Esophagus muscularis mucosa (tissue), 4 donors: ENCODE measurements around the gene NUDT4. TPM values are rescaled to one million over a fixed set of nuclear protein-coding genes. Genes with fewer than 3 reads are reported as not detected.

Experiments used
- DNase-seq: peaks from one replicate; pipeline ENCODE4 v3.0.0-alpha.2; 2017; ENCODE audit errors: extremely low spot score
- H3K27ac ChIP-seq, 4 donors: fragments of 200-600 bp; sonication (generic); replicated peaks in 1 of 4; 1 replicate in 3 of 4; 2 replicates in 1 of 4; pipeline ENCODE4 v1.5.1; 2016 to 2019; ENCODE audit warnings: mild to moderate bottlenecking in 1 of 4
- H3K27me3 ChIP-seq, 4 donors: fragments of 200-600 bp; sonication (generic); one replicate each; pipeline versions ENCODE4 v1.5.1 to v1.6.0; 2016 to 2019
- H3K36me3 ChIP-seq, 4 donors: fragments of 200-600 bp; sonication (generic); one replicate each; pipeline ENCODE4 v1.5.1; 2016 to 2019
- H3K4me1 ChIP-seq, 4 donors: fragments of 200-600 bp; sonication (generic); one replicate each; pipeline ENCODE4 v1.5.1; 2016 to 2019
- H3K4me3 ChIP-seq, 4 donors: fragments of 200-600 bp; sonication (generic); 1 replicate in 2 of 4; 2 replicates in 2 of 4; pipeline ENCODE4 v1.5.1; 2016 to 2019; ENCODE audit warnings: mild to moderate bottlenecking in 4 of 4, moderate library complexity in 1 of 4
- H3K9me3 ChIP-seq, 4 donors: fragments of 200-600 bp; sonication (generic); 1 replicate in 3 of 4; 2 replicates in 1 of 4; pipeline ENCODE4 v1.5.1; 2016 to 2019
- CTCF ChIP-seq, 3 experiments: fragments of 200-600 bp in 2 of 3; fragments of 450-650 bp in 1 of 3; sonication (generic) in 2 of 3; IDR thresholded peaks; one replicate each; pipeline ENCODE4 v1.5.1; 2017 to 2019; ENCODE audit warnings: antibody characterized with exemption in 3 of 3, mild to moderate bottlenecking in 2 of 3, moderate library complexity in 1 of 3
- EP300 ChIP-seq: sonication (generic); formaldehyde crosslinking; IDR thresholded peaks from one replicate; pipeline ENCODE4 v1.6.1; 2017; ENCODE audit warnings: antibody characterized with exemption
- POLR2A ChIP-seq: fragments of 450-650 bp; IDR thresholded peaks from one replicate; pipeline ENCODE4 v1.6.1; 2017; ENCODE audit warnings: antibody characterized with exemption, moderate library complexity, mild to moderate bottlenecking, low read depth
- POLR2AphosphoS5 ChIP-seq, 2 donors: sonication (generic); formaldehyde crosslinking; IDR thresholded peaks; one replicate each; pipeline ENCODE4 v1.6.1; 2017; ENCODE audit warnings: antibody characterized with exemption in 2 of 2
- WGBS: methylation state at CpG from one replicate; pipeline ENCODE4 v1.1.5; 2018; 5-methylcytosine and 5-hydroxymethylcytosine counted together
- intact Hi-C: fragments of 100-400 bp; cut with DNase I; formaldehyde crosslinking; loops from one replicate; pipeline ENCODE4 v1.15.1; 2023
- total RNA-seq, 4 donors: library from RNA; depleted of rRNA; stranded (reverse); fragments of >200 nt; gene quantifications; one replicate each; pipeline versions ENCODE4 v1.1.0 to v1.2.1, GENCODE V29; 2016

Gene NUDT4
- total RNA-seq, 4 donors from 2014 or later: 93.0 to 238 (median 112) TPM

DNA sequence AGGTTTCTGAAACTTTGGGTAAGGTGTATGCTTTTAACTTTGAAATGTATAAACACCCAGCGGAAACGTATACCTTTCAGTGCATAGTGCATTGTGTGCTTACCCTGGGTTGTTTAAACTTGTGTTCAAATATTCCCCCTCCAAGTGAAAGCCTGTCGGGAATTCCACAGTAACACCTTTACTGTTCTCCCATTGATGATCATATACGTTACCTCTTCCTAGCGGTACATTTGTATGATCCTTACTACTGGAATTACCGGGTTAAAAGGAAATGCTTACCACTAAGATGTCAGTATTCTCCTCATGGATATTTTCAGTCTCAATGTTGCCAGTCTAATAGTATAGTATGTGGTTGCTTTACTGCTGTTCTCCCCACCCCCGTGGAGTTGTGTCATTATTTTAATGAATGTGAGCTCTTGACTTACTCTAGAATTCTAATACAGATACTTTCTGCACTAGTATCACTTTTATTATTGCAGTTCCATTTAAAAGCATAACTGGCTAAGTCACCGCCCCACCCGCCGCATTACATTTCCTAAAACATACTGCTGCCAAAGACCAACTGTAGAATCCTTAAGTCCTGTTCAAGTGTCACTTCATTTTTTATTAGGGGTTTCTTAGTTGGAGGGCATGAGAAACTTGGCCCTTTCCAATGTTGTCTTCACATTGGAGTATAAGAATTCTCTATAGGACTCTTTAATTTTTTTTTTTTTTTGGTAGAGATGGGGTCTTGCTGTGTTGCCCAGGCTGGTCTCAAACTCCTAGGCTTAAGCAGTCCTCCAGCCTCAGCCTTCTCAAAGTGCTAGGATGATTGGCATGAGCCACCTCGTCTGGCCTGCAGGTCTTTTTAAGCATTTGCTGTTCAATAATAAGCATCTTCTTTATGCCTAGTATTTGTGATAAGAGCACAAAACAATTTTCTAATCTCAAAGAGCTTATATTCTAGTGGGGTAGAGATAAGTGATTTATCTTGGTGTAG is 24.9 kb downstream of the NUDT4 start:
- H3K4me1 ChIP-seq: peaks cover 4 to 15% (median 10%) of the 10 kb centered on the region in 4 donors
- no peaks in the 10 kb centered on the region for H3K9me3 ChIP-seq
- no peak overlapping the region for H3K4me3 ChIP-seq
- no peak overlapping the region for H3K27ac ChIP-seq
- intact Hi-C loops: no loop called here
- DNase-seq: no peak
- peaks cover 0 to 43% (median 26%) of the 10 kb centered on the region in 4 donors for H3K36me3 ChIP-seq
- TF ChIP-seq CTCF (IDR thresholded peaks at IDR 0.05): no peak
- TF ChIP-seq EP300: no peak
- peak in 1 of 2 donors; percentile 18 for TF ChIP-seq POLR2AphosphoS5 (IDR thresholded peaks at IDR 0.05)
- TF ChIP-seq POLR2A: no peak
- WGBS: 87% methylated on average over 11 of the region's 11 CpGs
- H3K27me3 ChIP-seq: no peaks in the 10 kb centered on the region

GRCh38 chr12:93403988-93404803 is 26.5 kb downstream of the NUDT4 start:
- TF ChIP-seq POLR2AphosphoS5 (IDR thresholded peaks at IDR 0.05) (no peak), EP300 (no peak), CTCF (IDR thresholded peaks at IDR 0.05) (no peak), POLR2A (no peak)
- DNase-seq: no peak
- Histone ChIP-seq H3K4me3 (no peak overlapping the region), H3K36me3 (peaks cover 0 to 28% (median 15%) of the 10 kb centered on the region in 4 donors), H3K27ac (peak overlapping the region in 2 of 4 donors; percentile 15 to 20), H3K27me3 (no peaks in the 10 kb centered on the region), H3K4me1 (peaks cover 5 to 11% (median 7%) of the 10 kb centered on the region in 4 donors), H3K9me3 (no peaks in the 10 kb centered on the region)
- intact Hi-C loops: no loop called here
- 82% methylated on average over 7 of the region's 7 CpGs for WGBS

GRCh38 chr12:93404961-93405849 is 27.5 kb downstream of the NUDT4 start:
- peaks cover 6 to 21% (median 17%) of the 10 kb centered on the region in 4 donors for H3K4me1 ChIP-seq
- no peak overlapping the region for H3K4me3 ChIP-seq
- peak overlapping the region in 2 of 4 donors; percentile 15 to 20 for H3K27ac ChIP-seq
- H3K36me3 ChIP-seq: peaks cover 0 to 38% (median 15%) of the 10 kb centered on the region in 4 donors
- no peak for DNase-seq
- H3K27me3 ChIP-seq: no peaks in the 10 kb centered on the region
- WGBS: 89% methylated on average over 6 of the region's 6 CpGs
- intact Hi-C loops: no loop called here
- no peak for TF ChIP-seq POLR2A
- TF ChIP-seq CTCF (IDR thresholded peaks at IDR 0.05): no peak
- TF ChIP-seq EP300: no peak
- no peak for TF ChIP-seq POLR2AphosphoS5 (IDR thresholded peaks at IDR 0.05)
- H3K9me3 ChIP-seq: no peaks in the 10 kb centered on the region
